ENCODE data around the gene ACOT4.
"Not testable (repeated sequence)": the region's sequence is repeated elsewhere in the genome, so short reads cannot be mapped to it uniquely, and the experiment has no call there.

DNA sequence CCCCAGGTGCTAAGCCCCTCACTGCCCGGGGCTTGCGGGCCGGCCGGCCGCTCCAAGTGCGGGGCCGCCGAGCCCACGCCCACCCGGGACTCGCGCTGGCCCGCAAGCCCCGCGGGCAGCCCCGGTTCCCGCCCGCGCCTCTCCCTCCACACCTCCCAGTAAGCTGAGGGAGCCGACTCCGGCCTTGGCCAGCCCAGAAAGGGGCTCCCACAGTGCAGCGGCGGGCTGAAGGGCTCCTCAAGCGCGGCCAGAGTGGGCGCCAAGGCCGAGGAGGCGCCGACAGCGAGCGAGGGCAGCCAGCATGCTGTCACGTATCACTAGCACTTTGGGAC, 1.0 kb upstream of the ACOT4 start:
- TF ChIP-seq POLR2A, POLR2AphosphoS5 (IDR thresholded peaks at IDR 0.05; ENCODE audit: low read depth, low read length): not testable (repeated sequence)

All from GM12892 (cell line).